SK-MEL-5 (cell line): Measurements from ENCODE around the gene RWDD1. TPM values are rescaled to one million over a fixed set of nuclear protein-coding genes. Genes with fewer than 3 reads are reported as not detected.

Experiments used
- DNase-seq: peaks from one replicate; pipeline ENCODE4 v3.0.0-alpha.2; 2016; ENCODE audit warnings: low read depth, low spot score
- in situ Hi-C: cut with HindIII; loops from 2 replicates; pipeline ENCODE4 v1.10.0; 2016; ENCODE audit warnings: low sequenced_read_pairs, high pct_unique_total_duplicates, low pct_unique_long_range_greater_than_20kb
- polyA plus RNA-seq, 2 experiments: library from polyadenylated mRNA; depleted of rRNA; stranded (reverse); fragments of >200 nt; gene quantifications; 2 replicates each; pipeline ENCODE4 v1.2.3, GENCODE V29; 2015
- total RNA-seq: library from RNA; depleted of rRNA; stranded (reverse); fragments of >200 nt; shearing (Covaris generic); gene quantifications from 2 replicates; pipeline ENCODE4 v1.2.3, GENCODE V29; 2014; rRNA removed

Gene RWDD1
- 53.8 and 57.2 TPM in 2 replicates for total RNA-seq
- polyA plus RNA-seq (2015; cell fraction: cytosol; rRNA removed): 23.2 and 23.4 TPM in 2 replicates
- 5.6 and 6.6 TPM in 2 replicates for polyA plus RNA-seq (2015; cell fraction: nucleus; rRNA removed)

- in situ Hi-C loops: no loop called here
- DNase-seq: peak; percentile 98
Measured at GRCh38 chr6:116570856-116571682, at the start of gene RWDD1. TSS of gene RWDD1 (plus strand) at chr6:116571504. CDS start at chr6:116571583, 79 bp downstream.

- DNase-seq: no peak
- in situ Hi-C loops: no loop called here
Measured at GRCh38 chr6:116522896-116523295, 48.4 kb upstream of the RWDD1 start.

GRCh38 chr6:116524236-116524635, 47.1 kb upstream of the RWDD1 start:
- DNase-seq: no peak
- in situ Hi-C loops: no loop called here

GRCh38 chr6:116528133-116528532, 43.2 kb upstream of the RWDD1 start:
- in situ Hi-C loops: no loop called here
- DNase-seq: no peak

- in situ Hi-C loops: no loop called here
- no peak for DNase-seq
Measured at GRCh38 chr6:116528780-116529179, 42.5 kb upstream of the RWDD1 start.

GRCh38 chr6:116529466-116530290, 41.6 kb upstream of the RWDD1 start:
- in situ Hi-C loops: no loop called here
- no peak for DNase-seq

- in situ Hi-C loops: no loop called here
- DNase-seq: no peak
Measured at GRCh38 chr6:116530436-116530835, 40.9 kb upstream of the RWDD1 start.

- in situ Hi-C loops: no loop called here
- DNase-seq: peak; percentile 78
Measured at GRCh38 chr6:116531675-116532570, 39.4 kb upstream of the RWDD1 start.

GRCh38 chr6:116533233-116533957, 37.9 kb upstream of the RWDD1 start:
- in situ Hi-C loops: no loop called here
- peak; percentile 51 for DNase-seq

- DNase-seq: no peak
- in situ Hi-C loops: no loop called here
Measured at GRCh38 chr6:116535109-116535508, 36.2 kb upstream of the RWDD1 start.

GRCh38 chr6:116536216-116536621, 35.1 kb upstream of the RWDD1 start:
- DNase-seq: peak; percentile 79
- in situ Hi-C loops: no loop called here

GRCh38 chr6:116542426-116542825, 28.9 kb upstream of the RWDD1 start:
- in situ Hi-C loops: no loop called here
- DNase-seq: no peak

- no peak for DNase-seq
- in situ Hi-C loops: no loop called here
Measured at GRCh38 chr6:116543149-116543548, 28.2 kb upstream of the RWDD1 start.

- in situ Hi-C loops: no loop called here
- DNase-seq: peak; percentile 45
Measured at GRCh38 chr6:116545651-116546050, 25.7 kb upstream of the RWDD1 start, which contains the start of gene TRAPPC3L. TSS of gene TRAPPC3L (minus strand) at chr6:116545684. CDS start at chr6:116545514, 170 bp downstream.

- in situ Hi-C loops: no loop called here
- DNase-seq: no peak
Measured at GRCh38 chr6:116547358-116547757, 23.9 kb upstream of the RWDD1 start.

GRCh38 chr6:116550796-116551195, 20.5 kb upstream of the RWDD1 start:
- in situ Hi-C loops: no loop called here
- DNase-seq: no peak

GRCh38 chr6:116553451-116553850, 17.9 kb upstream of the RWDD1 start, which contains the start of gene CALHM4:
TSS of gene CALHM4 (plus strand) at chr6:116553751. CDS start at chr6:116553794, 43 bp downstream.
- no peak for DNase-seq
- in situ Hi-C loops: no loop called here
